H1 (cell line): ENCODE results near the gene MORF4L1. TPM values are rescaled to one million over a fixed set of nuclear protein-coding genes. Genes with fewer than 3 reads are reported as not detected.
A peak's percentile ranks its signal among the peaks of the same experiment; 100 is the strongest.

ENCODE experiments used
- CTCF ChIA-PET: fragments of 300-600 bp; sonication (Branson Sonifier 250); formaldehyde crosslinking; loops from one replicate; lab custom pipeline; 2021; ENCODE audit not compliant: partially characterized antibody; lab: Charles Lee
- POLR2A ChIA-PET: fragments of 300-600 bp; sonication (Branson Sonifier 250); formaldehyde crosslinking; loops from one replicate; lab custom pipeline; 2021; ENCODE audit warnings: inconsistent platforms; ENCODE audit not compliant: partially characterized antibody; lab: Charles Lee
- DNase-seq, 2 experiments: peaks; one replicate each; pipeline versions ENCODE4 v3.0.0 to v3.0.0-alpha.2; 2010 to 2022; ENCODE audit warnings: low spot score in 2 of 2, low read depth in 1 of 2, mixed read lengths in 1 of 2
- FAIRE-seq: peaks from 2 replicates; lab custom pipeline; 2011; peaks lifted over from hg19 to GRCh38; lab: Jason Lieb, UNC
- H2AFZ ChIP-seq: 2 replicates; pipeline ENCODE4 v1.8.1; 2012; ENCODE audit warnings: low read length, inconsistent platforms
- H2AK5ac ChIP-seq: 2 replicates; pipeline ENCODE4 v1.6.1; 2013; ENCODE audit warnings: low read depth, low read length
- H2BK120ac ChIP-seq: replicated peaks from 2 replicates; pipeline ENCODE3; 2013; ENCODE audit warnings: low read depth, low read length, inconsistent platforms
- H2BK12ac ChIP-seq: 2 replicates; pipeline ENCODE4 v1.6.1; 2013; ENCODE audit warnings: low read depth, low read length
- H2BK15ac ChIP-seq: 2 replicates; pipeline ENCODE4 v1.6.1; 2013; ENCODE audit warnings: low read length
- H2BK20ac ChIP-seq: 2 replicates; pipeline ENCODE4 v1.6.1; 2013; ENCODE audit warnings: low read length
- H2BK5ac ChIP-seq: 2 replicates; pipeline ENCODE4 v1.6.1; 2013; ENCODE audit warnings: low read depth, low read length
- H3K14ac ChIP-seq: 2 replicates; pipeline ENCODE4 v1.6.1; 2013; ENCODE audit warnings: inconsistent platforms; ENCODE audit not compliant: insufficient read length
- H3K18ac ChIP-seq: 2 replicates; pipeline ENCODE4 v1.6.1; 2013; ENCODE audit warnings: low read length; ENCODE audit errors: extremely low read depth
- H3K23ac ChIP-seq: 2 replicates; pipeline ENCODE4 v1.6.1; 2013; ENCODE audit warnings: inconsistent platforms; ENCODE audit not compliant: insufficient read length
- H3K23me2 ChIP-seq: 2 replicates; pipeline ENCODE4 v1.6.1; 2013; ENCODE audit warnings: low read depth, low read length
- H3K27ac ChIP-seq: 2 replicates; pipeline ENCODE4 v1.6.1; 2011; ENCODE audit warnings: low read depth, low read length, inconsistent platforms
- H3K27me3 ChIP-seq, 4 experiments: replicated peaks in 1 of 4; 1 replicate in 1 of 4; 2 replicates in 3 of 4; pipeline versions ENCODE4 v1.6.1 to v1.8.1; 2011 to 2013; ENCODE audit warnings: low read length in 3 of 4, mild to moderate bottlenecking in 3 of 4, inconsistent platforms in 2 of 4, mixed read lengths in 2 of 4, moderate library complexity in 1 of 4; ENCODE audit not compliant: control insufficient read depth in 3 of 4, insufficient read depth in 3 of 4; ENCODE audit errors: extremely low read depth in 1 of 4
- H3K36me3 ChIP-seq, 4 experiments: 2 replicates each; pipeline versions ENCODE4 v1.6.1 to v1.8.1; 2011 to 2013; ENCODE audit warnings: mild to moderate bottlenecking in 4 of 4, low read length in 3 of 4, moderate library complexity in 2 of 4, control low read depth in 1 of 4, inconsistent platforms in 1 of 4; ENCODE audit not compliant: insufficient read depth in 4 of 4, control insufficient read depth in 2 of 4
- H3K4ac ChIP-seq: replicated peaks from 2 replicates; pipeline ENCODE3; 2013; ENCODE audit warnings: low read length, low read depth, mixed read lengths, inconsistent platforms; ENCODE audit not compliant: insufficient read length
- H3K4me1 ChIP-seq, 4 experiments: replicated peaks in 1 of 4; 1 replicate in 1 of 4; 2 replicates in 3 of 4; pipeline versions ENCODE4 v1.6.1 to v1.8.1; 2011 to 2013; ENCODE audit warnings: low read length in 3 of 4, inconsistent platforms in 2 of 4, mixed read lengths in 1 of 4; ENCODE audit not compliant: insufficient read depth in 4 of 4, control insufficient read depth in 3 of 4
- H3K4me2 ChIP-seq, 2 experiments: 2 replicates each; pipeline versions ENCODE4 v1.6.1 to v1.8.1; 2011 to 2013; ENCODE audit warnings: low read depth in 2 of 2, low read length in 2 of 2, control low read depth in 1 of 2, inconsistent platforms in 1 of 2, mild to moderate bottlenecking in 1 of 2; ENCODE audit not compliant: insufficient read depth in 1 of 2
- H3K4me3 ChIP-seq, 4 experiments: fragments of 200-600, 300-600 bp in 1 of 4; sonication (generic), shearing (Covaris generic), sonication (Bioruptor Twin) in 1 of 4; 2 replicates each; pipeline versions ENCODE4 v1.5.1 to v1.8.1; 2011 to 2016; ENCODE audit warnings: low read length in 4 of 4, low read depth in 3 of 4, control low read depth in 2 of 4, inconsistent platforms in 2 of 4, mild to moderate bottlenecking in 2 of 4, mixed read lengths in 1 of 4, moderate library complexity in 1 of 4; ENCODE audit not compliant: insufficient read depth in 2 of 4; ENCODE audit errors: extremely low read depth in 1 of 4
- H3K56ac ChIP-seq: replicated peaks from 2 replicates; pipeline ENCODE3; 2013; ENCODE audit warnings: low read depth, mild to moderate bottlenecking, mixed read lengths, low read length, inconsistent platforms; ENCODE audit not compliant: insufficient read length
- H3K79me1 ChIP-seq: 2 replicates; pipeline ENCODE4 v1.6.1; 2013; ENCODE audit warnings: low read depth, low read length, control low read depth
- H3K79me2 ChIP-seq, 2 experiments: 2 replicates each; pipeline versions ENCODE4 v1.6.1 to v1.8.1; 2012 to 2013; ENCODE audit warnings: low read length in 2 of 2, mild to moderate bottlenecking in 2 of 2, inconsistent platforms in 1 of 2; ENCODE audit not compliant: insufficient read depth in 2 of 2, control insufficient read depth in 1 of 2
- H3K9ac ChIP-seq, 4 experiments: replicated peaks in 1 of 4; 1 replicate in 1 of 4; 2 replicates in 3 of 4; pipeline versions ENCODE4 v1.6.1 to v1.8.1; 2011 to 2013; ENCODE audit warnings: low read depth in 3 of 4, low read length in 3 of 4, control low read depth in 2 of 4, mild to moderate bottlenecking in 2 of 4, moderate library complexity in 2 of 4, inconsistent platforms in 1 of 4; ENCODE audit errors: extremely low read depth in 1 of 4
- H3K9me3 ChIP-seq, 2 experiments: 2 replicates each; pipeline versions ENCODE4 v1.6.1 to v1.8.1; 2012 to 2013; ENCODE audit warnings: mild to moderate bottlenecking in 2 of 2, moderate library complexity in 2 of 2, control low read depth in 1 of 2, inconsistent platforms in 1 of 2, low read depth in 1 of 2, low read length in 1 of 2, mixed read lengths in 1 of 2; ENCODE audit not compliant: insufficient read depth in 2 of 2
- H4K20me1 ChIP-seq, 2 experiments: replicated peaks in 1 of 2; 2 replicates each; pipeline versions ENCODE3 to v1.8.1; 2011 to 2013; ENCODE audit warnings: inconsistent platforms in 2 of 2, low read length in 2 of 2, mild to moderate bottlenecking in 1 of 2; ENCODE audit not compliant: insufficient read depth in 2 of 2, control insufficient read depth in 1 of 2
- H4K5ac ChIP-seq: 2 replicates; pipeline ENCODE4 v1.6.1; 2013; ENCODE audit warnings: low read length, low read depth, mixed read lengths, inconsistent platforms; ENCODE audit not compliant: insufficient read length
- H4K8ac ChIP-seq: 2 replicates; pipeline ENCODE4 v1.8.0; 2013; ENCODE audit warnings: mild to moderate bottlenecking, moderate library complexity, low read length, inconsistent platforms; ENCODE audit not compliant: insufficient read depth; ENCODE audit errors: extremely low read depth
- H4K91ac ChIP-seq: replicated peaks from 2 replicates; pipeline ENCODE3; 2013; ENCODE audit warnings: low read length, mixed read lengths, inconsistent platforms; ENCODE audit not compliant: insufficient read length
- CTCF ChIP-seq, 3 experiments: IDR thresholded peaks; 1 replicate in 2 of 3; 2 replicates in 1 of 3; pipeline versions ENCODE4 v1.5.1 to v1.6.1; 2011; ENCODE audit warnings: low read length in 3 of 3, mild to moderate bottlenecking in 3 of 3, inconsistent platforms in 2 of 3, low read depth in 1 of 3, moderate library complexity in 1 of 3; ENCODE audit not compliant: insufficient read depth in 1 of 3; ENCODE audit errors: control extremely low read depth in 1 of 3
- RAD21 ChIP-seq, 2 experiments: IDR thresholded peaks in 1 of 2; conservative IDR thresholded peaks in 1 of 2; 2 replicates each; pipeline ENCODE4 v1.6.1; 2011; ENCODE audit warnings: low read depth in 2 of 2, low read length in 2 of 2, improper control_type of control experiment in 1 of 2, inconsistent platforms in 1 of 2, mild to moderate bottlenecking in 1 of 2, moderate library complexity in 1 of 2
- SAP30 ChIP-seq: fragments of 300-600 bp; sonication (generic); IDR thresholded peaks from 2 replicates; pipeline ENCODE4 v1.7.1; 2012; ENCODE audit warnings: low read length, moderate library complexity, mild to moderate bottlenecking, inconsistent platforms; ENCODE audit not compliant: insufficient read depth, insufficient replicate concordance
- TEAD4 ChIP-seq: IDR thresholded peaks from 2 replicates; pipeline ENCODE4 v1.6.1; 2012; ENCODE audit warnings: low read depth, low read length, inconsistent platforms, mixed read lengths
- WGBS, 2 experiments: shearing (Covaris generic) in 1 of 2; methylation state at CpG; one replicate each; pipeline versions ENCODE4 v1.1.6 to v1.1.7; 2013 to 2015; ENCODE audit warnings: low lambda C conversion rate in 2 of 2, mixed read lengths in 2 of 2, inconsistent platforms in 1 of 2, low coverage in 1 of 2, missing lambda C conversion rate in 1 of 2; ENCODE audit not compliant: insufficient replicate concordance in 2 of 2, insufficient coverage in 1 of 2, insufficient read length in 1 of 2; ENCODE audit errors: extremely low coverage in 1 of 2, missing lambda C conversion rate in 1 of 2; 5-methylcytosine and 5-hydroxymethylcytosine counted together
- polyA plus RNA-seq, 7 experiments: library from polyadenylated mRNA; depleted of rRNA in 3 of 7; stranded (reverse) in 5 of 7; unstranded in 2 of 7; fragments of >200 nt in 5 of 7; fragments of 200-250 nt in 2 of 7; gene quantifications; 1 replicate in 5 of 7; 2 replicates in 1 of 7; 4 replicates in 1 of 7; pipeline versions ENCODE4 v1.2.1 to v1.2.3, GENCODE V29; 2011 to 2013; ENCODE audit warnings: missing spikeins in 2 of 7, mixed read lengths in 2 of 7
- total RNA-seq: library from RNA; stranded (reverse); fragmentation: NEBNext Ultra II Directional; extraction: Animal tissue kit (Norgen Biotek cat#: 25700); gene quantifications from 2 replicates; pipeline ENCODE4 v1.2.1, GENCODE V29; 2021

Gene MORF4L1
- total and polyA plus RNA-seq, 2 of the 8 experiments (the other 6 are each of a cell fraction or from before 2014, with no cell fraction given), result 260 to 533 TPM

GRCh38 chr15:78914027-78914764 lies 41.5 kb downstream of the MORF4L1 start:
- no peak overlapping the region for H2AFZ ChIP-seq
- no peak overlapping the region for H3K4me3 ChIP-seq
- H3K79me2 ChIP-seq, result no peaks in the 10 kb centered on the region; a peak in 1 of 4 replicates
- peaks cover 0 to 12% (median 0%) of the 10 kb centered on the region in 4 experiments; a peak in 2 of 8 replicates for H3K36me3 ChIP-seq
- H3K4ac ChIP-seq, result no peak overlapping the region
- no peak overlapping the region for H4K5ac ChIP-seq
- no peak overlapping the region for H3K4me2 ChIP-seq
- no peak overlapping the region for H3K23ac ChIP-seq
- no peak overlapping the region for H2BK12ac ChIP-seq
- no peak overlapping the region for H2BK120ac ChIP-seq
- no peak overlapping the region for H3K14ac ChIP-seq
- peaks cover 0 to 3% (median 1%) of the 10 kb centered on the region in 4 experiments; a peak in 2 of 7 replicates for H3K4me1 ChIP-seq
- H4K91ac ChIP-seq, result no peak overlapping the region
- H4K20me1 ChIP-seq, result peaks cover 1 to 10% of the 10 kb centered on the region in 2 experiments
- no peak overlapping the region for H3K9ac ChIP-seq
- no peaks in the 10 kb centered on the region for H3K27me3 ChIP-seq
- DNase-seq, result no peak
- TF ChIP-seq CTCF (IDR thresholded peaks at IDR 0.05; ENCODE audit: control extremely low read depth in 1 of 3, insufficient read depth in 1 of 3, low read depth in 1 of 3, low read length in 3 of 3), result peak; percentile 74 to 83 (median 75)
- TF ChIP-seq SAP30, result no peak
- TF ChIP-seq RAD21 (IDR thresholded peaks at IDR 0.05 in 1 of 2, conservative IDR thresholded peaks at IDR 0.05 in 1 of 2; ENCODE audit: low read depth in 2 of 2, low read length in 2 of 2), result peak; percentile 58 to 69
- no peak for TF ChIP-seq TEAD4
- H4K8ac ChIP-seq, result no peak overlapping the region
- POLR2A ChIA-PET, result interaction anchor here (0.8 to 1.6 kb wide), 3 partner anchors 31 to 84 kb away, joined by 3 to 8 read pairs (median 3); no protein-coding TSS in a partner anchor
- H2BK15ac ChIP-seq, result no peak overlapping the region
- no peak overlapping the region for H2BK20ac ChIP-seq
- no peak overlapping the region for H3K56ac ChIP-seq
- no peaks in the 10 kb centered on the region for H3K23me2 ChIP-seq
- H3K18ac ChIP-seq, result no peak overlapping the region
- no peak overlapping the region for H2BK5ac ChIP-seq
- CTCF ChIA-PET, result interaction anchor here (0.6 to 11.2 kb wide), 23 partner anchors 8 to 319 kb away, joined by 3 to 171 read pairs (median 6); no protein-coding TSS in a partner anchor
- H3K27ac ChIP-seq, result no peak overlapping the region
- H2AK5ac ChIP-seq, result no peak overlapping the region
- no peak for FAIRE-seq
- H3K79me1 ChIP-seq, result 0 out of 2 replicates have a peak, but pooled peaks cover 2% of the 10 kb centered on the region
- H3K9me3 ChIP-seq, result no peaks in the 10 kb centered on the region
- WGBS, 2 experiments, result 90% methylated on average over 13 of the region's 13 CpGs; no CpG with 5 or more reads in 1 of the 2 experiments
